Spleen (tissue), 7 donors: ENCODE data around the gene KCNJ5.

Experiments used
- POLR2A ChIP-seq, 3 donors: fragments of 450-650 bp; IDR thresholded peaks; one replicate each; pipeline ENCODE4 v1.5.1; 2017; ENCODE audit warnings: antibody characterized with exemption in 3 of 3, mild to moderate bottlenecking in 1 of 3
- TF ChIP-seq, protein P1 (sequence below), 11 experiments: fragments of 200-600 bp in 7 of 11; fragments of 450-650 bp in 4 of 11; sonication (generic) in 4 of 11; IDR thresholded peaks in 8 of 11; conservative IDR thresholded peaks in 3 of 11; 1 replicate in 7 of 11; 2 replicates in 4 of 11; pipeline versions ENCODE4 v1.4.0 to v1.8.0; 2016 to 2021; ENCODE audit warnings: antibody characterized with exemption in 11 of 11, inconsistent platforms in 4 of 11, mild to moderate bottlenecking in 1 of 11
- donor health status: DM: no; HTN: no; CAD: no; lungs with moderate emphysema.
- donor health status: DM: no; HTN: no; CAD: no.
- donor health status: DM: no; HTN: no; CAD: no.

DNA sequence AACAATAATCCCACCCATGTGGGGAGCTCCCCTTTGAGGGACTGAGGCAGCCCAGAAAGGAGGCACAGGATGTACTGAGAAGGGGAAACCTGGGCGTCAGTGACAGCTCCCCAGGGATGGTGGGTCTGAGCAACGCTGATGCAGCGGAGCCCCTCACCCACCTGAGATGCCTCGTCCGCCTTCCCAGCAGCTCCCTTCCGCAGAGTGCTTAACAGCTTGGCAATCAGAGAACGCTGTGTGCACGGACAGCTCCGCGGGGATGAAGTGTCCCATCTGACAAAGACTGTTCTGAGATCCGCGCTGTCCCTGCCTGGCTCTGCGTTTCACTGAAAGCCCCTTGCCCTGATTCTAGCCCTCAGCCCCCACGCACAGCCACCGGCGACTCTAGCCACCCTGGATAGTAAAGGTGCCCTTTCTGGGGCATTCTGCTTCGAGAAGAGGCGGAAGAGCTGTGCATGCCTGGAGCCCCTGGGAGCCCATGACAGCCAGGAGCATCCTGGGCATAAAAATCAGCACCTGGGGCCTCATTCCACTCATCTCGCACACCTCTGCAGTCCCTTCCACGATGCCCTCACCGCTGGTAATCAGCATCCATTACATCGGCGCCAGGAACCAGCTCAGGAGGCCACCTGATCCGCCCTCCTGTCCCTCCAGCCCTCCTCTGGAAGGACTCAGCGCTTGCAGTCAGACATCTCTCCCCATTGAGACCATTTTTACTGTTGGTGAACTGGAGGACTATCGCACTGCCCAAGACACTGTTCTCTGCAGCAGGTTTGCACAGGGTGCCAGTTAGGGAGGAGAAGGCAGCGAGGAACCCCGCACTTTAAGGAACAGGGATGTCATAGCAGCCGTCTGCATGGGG lies 10.7 kb downstream of the KCNJ5 start:
- no peak for TF ChIP-seq POLR2A (IDR thresholded peaks at IDR 0.05)
- TF ChIP-seq, protein P1, sequence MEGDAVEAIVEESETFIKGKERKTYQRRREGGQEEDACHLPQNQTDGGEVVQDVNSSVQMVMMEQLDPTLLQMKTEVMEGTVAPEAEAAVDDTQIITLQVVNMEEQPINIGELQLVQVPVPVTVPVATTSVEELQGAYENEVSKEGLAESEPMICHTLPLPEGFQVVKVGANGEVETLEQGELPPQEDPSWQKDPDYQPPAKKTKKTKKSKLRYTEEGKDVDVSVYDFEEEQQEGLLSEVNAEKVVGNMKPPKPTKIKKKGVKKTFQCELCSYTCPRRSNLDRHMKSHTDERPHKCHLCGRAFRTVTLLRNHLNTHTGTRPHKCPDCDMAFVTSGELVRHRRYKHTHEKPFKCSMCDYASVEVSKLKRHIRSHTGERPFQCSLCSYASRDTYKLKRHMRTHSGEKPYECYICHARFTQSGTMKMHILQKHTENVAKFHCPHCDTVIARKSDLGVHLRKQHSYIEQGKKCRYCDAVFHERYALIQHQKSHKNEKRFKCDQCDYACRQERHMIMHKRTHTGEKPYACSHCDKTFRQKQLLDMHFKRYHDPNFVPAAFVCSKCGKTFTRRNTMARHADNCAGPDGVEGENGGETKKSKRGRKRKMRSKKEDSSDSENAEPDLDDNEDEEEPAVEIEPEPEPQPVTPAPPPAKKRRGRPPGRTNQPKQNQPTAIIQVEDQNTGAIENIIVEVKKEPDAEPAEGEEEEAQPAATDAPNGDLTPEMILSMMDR (IDR thresholded peaks at IDR 0.05 in 8 of 11, conservative IDR thresholded peaks at IDR 0.05 in 3 of 11): no peak
